Testis (tissue), 2 donors: ENCODE data around the gene CCDC149.

ENCODE experiments used
- CTCF ChIP-seq, 3 experiments: fragments of 450-650 bp in 2 of 3; fragments of 200-600 bp in 1 of 3; sonication (generic) in 1 of 3; IDR thresholded peaks; one replicate each; pipeline ENCODE4 v1.5.1; 2016 to 2019; ENCODE audit warnings: antibody characterized with exemption in 3 of 3, mild to moderate bottlenecking in 2 of 3, moderate library complexity in 1 of 3
- POLR2A ChIP-seq: fragments of 450-650 bp; IDR thresholded peaks from one replicate; pipeline ENCODE4 v1.6.1; 2017; ENCODE audit warnings: antibody characterized with exemption, mild to moderate bottlenecking, moderate library complexity

- TF ChIP-seq POLR2A (no peak), CTCF (IDR thresholded peaks at IDR 0.05) (no peak)
Measured at GRCh38 chr4:24763631-24764297, 149.1 kb downstream of the CCDC149 start.
